ENCODE measurements around the gene NASP. TPM values are rescaled to one million over a fixed set of nuclear protein-coding genes. Genes with fewer than 3 reads are reported as not detected.
A peak's percentile ranks its signal among the peaks of the same experiment; 100 is the strongest.

NASP gene
- total RNA-seq, 1 experiment from 2014 or later: 535 TPM

DNA sequence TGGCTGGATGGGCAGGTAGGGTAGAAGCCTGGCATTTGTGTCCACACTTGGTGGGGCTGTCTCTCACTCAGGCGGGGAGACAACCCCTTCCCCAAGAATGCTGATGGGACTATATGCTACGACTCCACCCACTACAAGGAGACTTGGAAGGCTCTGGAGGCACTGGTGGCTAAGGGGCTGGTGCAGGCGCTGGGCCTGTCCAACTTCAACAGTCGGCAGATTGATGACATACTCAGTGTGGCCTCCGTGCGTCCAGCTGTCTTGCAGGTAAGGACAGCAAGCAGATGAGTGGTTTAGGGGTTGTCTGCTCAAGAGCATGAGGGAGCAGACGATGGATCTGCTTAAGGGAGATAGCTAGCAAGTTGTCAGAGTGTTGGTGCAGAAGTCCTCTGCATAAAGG lies 15.9 kb upstream of the NASP start (continued):
- TF ChIP-seq ZNF138 (CRISPR knock-in tag; conservative IDR thresholded peaks at IDR 0.05) (no peak), JAZF1 (CRISPR knock-in tag; IDR thresholded peaks at IDR 0.05) (no peak), ZNF423 (CRISPR knock-in tag; IDR thresholded peaks at IDR 0.05) (no peak), NR1H2 (CRISPR knock-in tag; IDR thresholded peaks at IDR 0.05) (no peak), ZNF671 (CRISPR knock-in tag; IDR thresholded peaks at IDR 0.05) (no peak)
- TF ChIP-seq, protein P1, sequence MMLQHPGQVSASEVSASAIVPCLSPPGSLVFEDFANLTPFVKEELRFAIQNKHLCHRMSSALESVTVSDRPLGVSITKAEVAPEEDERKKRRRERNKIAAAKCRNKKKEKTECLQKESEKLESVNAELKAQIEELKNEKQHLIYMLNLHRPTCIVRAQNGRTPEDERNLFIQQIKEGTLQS (CRISPR knock-in tag; conservative IDR thresholded peaks at IDR 0.05): no peak
- TF ChIP-seq, protein P2, sequence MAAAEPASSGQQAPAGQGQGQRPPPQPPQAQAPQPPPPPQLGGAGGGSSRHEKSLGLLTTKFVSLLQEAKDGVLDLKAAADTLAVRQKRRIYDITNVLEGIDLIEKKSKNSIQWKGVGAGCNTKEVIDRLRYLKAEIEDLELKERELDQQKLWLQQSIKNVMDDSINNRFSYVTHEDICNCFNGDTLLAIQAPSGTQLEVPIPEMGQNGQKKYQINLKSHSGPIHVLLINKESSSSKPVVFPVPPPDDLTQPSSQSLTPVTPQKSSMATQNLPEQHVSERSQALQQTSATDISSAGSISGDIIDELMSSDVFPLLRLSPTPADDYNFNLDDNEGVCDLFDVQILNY (CRISPR knock-in tag; IDR thresholded peaks at IDR 0.05): no peak

DNA sequence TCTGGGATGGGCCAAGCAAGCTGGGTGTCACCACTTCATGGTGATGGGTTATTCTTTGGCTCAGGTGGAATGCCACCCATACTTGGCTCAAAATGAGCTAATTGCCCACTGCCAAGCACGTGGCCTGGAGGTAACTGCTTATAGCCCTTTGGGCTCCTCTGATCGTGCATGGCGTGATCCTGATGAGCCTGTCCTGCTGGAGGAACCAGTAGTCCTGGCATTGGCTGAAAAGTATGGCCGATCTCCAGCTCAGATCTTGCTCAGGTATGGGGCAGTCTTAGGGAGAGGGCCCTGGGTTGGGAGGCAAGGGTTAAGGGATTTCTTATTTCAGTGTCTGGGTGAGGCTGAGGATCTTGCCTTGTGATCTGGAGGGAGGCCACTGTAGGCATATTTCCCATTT lies 15.4 kb upstream of the NASP start:
- H3K4me1 Mint-ChIP-seq: peaks cover 18% of the 10 kb centered on the region
- H3K9me3 Mint-ChIP-seq: no peaks in the 10 kb centered on the region
- peak overlapping the region; percentile 22; the same call in 1 of the 2 replicates for H3K27ac Mint-ChIP-seq
- H3K36me3 Mint-ChIP-seq: peaks cover 52% of the 10 kb centered on the region
- ATAC-seq: no peak
- no peaks in the 10 kb centered on the region for H3K27me3 Mint-ChIP-seq (ENCODE audit: low read depth)
- H3K4me3 Mint-ChIP-seq: no peak overlapping the region
- no peak for DNase-seq (ENCODE audit: low spot score)
- ChIA-PET POLR2A (interaction anchor here (1.3 to 1.6 kb wide), 2 partner anchors 47 to 67 kb away, joined by 3 read pairs; partner anchors contain the start of gene PRDX1), CTCF (interaction anchor here (0.8 to 3.3 kb wide), 5 partner anchors 17 to 208 kb away, joined by 3 to 17 read pairs (median 6); partner anchors contain the start of genes AKR1A1 and PRDX1)
- no peak for TF ChIP-seq ZNF138 (CRISPR knock-in tag; conservative IDR thresholded peaks at IDR 0.05)

DNA sequence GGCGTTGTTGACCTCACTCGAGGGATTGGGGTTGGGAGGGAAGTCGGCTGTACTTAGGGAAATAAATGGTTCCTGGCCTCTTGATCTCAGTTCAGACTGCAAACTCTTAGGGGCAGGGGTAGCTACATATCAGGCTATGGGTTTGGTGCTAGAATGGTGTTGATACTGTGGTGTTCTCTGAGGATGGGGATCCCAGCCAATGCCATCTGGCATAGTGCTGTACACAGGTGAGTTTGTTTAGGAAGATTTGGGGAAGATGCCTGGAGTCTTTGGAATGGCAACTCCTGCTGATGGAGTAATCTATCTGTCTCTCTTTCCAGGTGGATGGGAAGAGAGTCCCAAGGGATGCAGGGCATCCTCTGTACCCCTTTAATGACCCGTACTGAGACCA lies 14.3 kb upstream of the NASP start:
- Mint-ChIP-seq H3K36me3 (peaks cover 43% of the 10 kb centered on the region), H3K4me1 (peaks cover 29% of the 10 kb centered on the region), H3K4me3 (no peak overlapping the region), H3K9me3 (no peaks in the 10 kb centered on the region), H3K27me3 (ENCODE audit: low read depth) (no peaks in the 10 kb centered on the region), H3K27ac (peak overlapping the region; percentile 68)
- DNase-seq (ENCODE audit: low spot score) (no peak), ATAC-seq (no peak)
- ChIA-PET POLR2A (interaction anchor here (0.6 to 1.7 kb wide), 3 partner anchors 49 to 225 kb away, joined by 3 to 7 read pairs (median 5); no protein-coding TSS in a partner anchor), CTCF (interaction anchor here (0.6 to 3.3 kb wide), 13 partner anchors 9 to 266 kb away, joined by 3 to 17 read pairs (median 4); partner anchors contain the start of genes AKR1A1, CCDC163, MMACHC and PRDX1)
- TF ChIP-seq, protein P3, sequence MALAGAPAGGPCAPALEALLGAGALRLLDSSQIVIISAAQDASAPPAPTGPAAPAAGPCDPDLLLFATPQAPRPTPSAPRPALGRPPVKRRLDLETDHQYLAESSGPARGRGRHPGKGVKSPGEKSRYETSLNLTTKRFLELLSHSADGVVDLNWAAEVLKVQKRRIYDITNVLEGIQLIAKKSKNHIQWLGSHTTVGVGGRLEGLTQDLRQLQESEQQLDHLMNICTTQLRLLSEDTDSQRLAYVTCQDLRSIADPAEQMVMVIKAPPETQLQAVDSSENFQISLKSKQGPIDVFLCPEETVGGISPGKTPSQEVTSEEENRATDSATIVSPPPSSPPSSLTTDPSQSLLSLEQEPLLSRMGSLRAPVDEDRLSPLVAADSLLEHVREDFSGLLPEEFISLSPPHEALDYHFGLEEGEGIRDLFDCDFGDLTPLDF (CRISPR knock-in tag; IDR thresholded peaks at IDR 0.05): no peak
- TF ChIP-seq FOXJ3 (CRISPR knock-in tag; IDR thresholded peaks at IDR 0.05; ENCODE audit: borderline replicate concordance) (no peak), ESRRA (CRISPR knock-in tag; IDR thresholded peaks at IDR 0.05; ENCODE audit: borderline replicate concordance) (no peak), TEAD1 (CRISPR knock-in tag; IDR thresholded peaks at IDR 0.05) (no peak)
- TF ChIP-seq, protein P4, sequence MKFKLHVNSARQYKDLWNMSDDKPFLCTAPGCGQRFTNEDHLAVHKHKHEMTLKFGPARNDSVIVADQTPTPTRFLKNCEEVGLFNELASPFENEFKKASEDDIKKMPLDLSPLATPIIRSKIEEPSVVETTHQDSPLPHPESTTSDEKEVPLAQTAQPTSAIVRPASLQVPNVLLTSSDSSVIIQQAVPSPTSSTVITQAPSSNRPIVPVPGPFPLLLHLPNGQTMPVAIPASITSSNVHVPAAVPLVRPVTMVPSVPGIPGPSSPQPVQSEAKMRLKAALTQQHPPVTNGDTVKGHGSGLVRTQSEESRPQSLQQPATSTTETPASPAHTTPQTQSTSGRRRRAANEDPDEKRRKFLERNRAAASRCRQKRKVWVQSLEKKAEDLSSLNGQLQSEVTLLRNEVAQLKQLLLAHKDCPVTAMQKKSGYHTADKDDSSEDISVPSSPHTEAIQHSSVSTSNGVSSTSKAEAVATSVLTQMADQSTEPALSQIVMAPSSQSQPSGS (CRISPR knock-in tag; IDR thresholded peaks at IDR 0.05; ENCODE audit: borderline replicate concordance, low read depth): no peak
- TF ChIP-seq, protein P5, sequence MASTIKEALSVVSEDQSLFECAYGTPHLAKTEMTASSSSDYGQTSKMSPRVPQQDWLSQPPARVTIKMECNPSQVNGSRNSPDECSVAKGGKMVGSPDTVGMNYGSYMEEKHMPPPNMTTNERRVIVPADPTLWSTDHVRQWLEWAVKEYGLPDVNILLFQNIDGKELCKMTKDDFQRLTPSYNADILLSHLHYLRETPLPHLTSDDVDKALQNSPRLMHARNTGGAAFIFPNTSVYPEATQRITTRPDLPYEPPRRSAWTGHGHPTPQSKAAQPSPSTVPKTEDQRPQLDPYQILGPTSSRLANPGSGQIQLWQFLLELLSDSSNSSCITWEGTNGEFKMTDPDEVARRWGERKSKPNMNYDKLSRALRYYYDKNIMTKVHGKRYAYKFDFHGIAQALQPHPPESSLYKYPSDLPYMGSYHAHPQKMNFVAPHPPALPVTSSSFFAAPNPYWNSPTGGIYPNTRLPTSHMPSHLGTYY (CRISPR knock-in tag; IDR thresholded peaks at IDR 0.05): no peak
- TF ChIP-seq, protein P6, sequence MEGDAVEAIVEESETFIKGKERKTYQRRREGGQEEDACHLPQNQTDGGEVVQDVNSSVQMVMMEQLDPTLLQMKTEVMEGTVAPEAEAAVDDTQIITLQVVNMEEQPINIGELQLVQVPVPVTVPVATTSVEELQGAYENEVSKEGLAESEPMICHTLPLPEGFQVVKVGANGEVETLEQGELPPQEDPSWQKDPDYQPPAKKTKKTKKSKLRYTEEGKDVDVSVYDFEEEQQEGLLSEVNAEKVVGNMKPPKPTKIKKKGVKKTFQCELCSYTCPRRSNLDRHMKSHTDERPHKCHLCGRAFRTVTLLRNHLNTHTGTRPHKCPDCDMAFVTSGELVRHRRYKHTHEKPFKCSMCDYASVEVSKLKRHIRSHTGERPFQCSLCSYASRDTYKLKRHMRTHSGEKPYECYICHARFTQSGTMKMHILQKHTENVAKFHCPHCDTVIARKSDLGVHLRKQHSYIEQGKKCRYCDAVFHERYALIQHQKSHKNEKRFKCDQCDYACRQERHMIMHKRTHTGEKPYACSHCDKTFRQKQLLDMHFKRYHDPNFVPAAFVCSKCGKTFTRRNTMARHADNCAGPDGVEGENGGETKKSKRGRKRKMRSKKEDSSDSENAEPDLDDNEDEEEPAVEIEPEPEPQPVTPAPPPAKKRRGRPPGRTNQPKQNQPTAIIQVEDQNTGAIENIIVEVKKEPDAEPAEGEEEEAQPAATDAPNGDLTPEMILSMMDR (IDR thresholded peaks at IDR 0.05): no peak
- TF ChIP-seq, protein P7, sequence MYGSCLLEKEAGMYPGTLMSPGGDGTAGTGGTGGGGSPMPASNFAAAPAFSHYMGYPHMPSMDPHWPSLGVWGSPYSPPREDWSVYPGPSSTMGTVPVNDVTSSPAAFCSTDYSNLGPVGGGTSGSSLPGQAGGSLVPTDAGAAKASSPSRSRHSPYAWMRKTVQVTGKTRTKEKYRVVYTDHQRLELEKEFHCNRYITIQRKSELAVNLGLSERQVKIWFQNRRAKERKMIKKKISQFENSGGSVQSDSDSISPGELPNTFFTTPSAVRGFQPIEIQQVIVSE (CRISPR knock-in tag; IDR thresholded peaks at IDR 0.05; ENCODE audit: borderline replicate concordance): no peak
- TF ChIP-seq, protein P8, sequence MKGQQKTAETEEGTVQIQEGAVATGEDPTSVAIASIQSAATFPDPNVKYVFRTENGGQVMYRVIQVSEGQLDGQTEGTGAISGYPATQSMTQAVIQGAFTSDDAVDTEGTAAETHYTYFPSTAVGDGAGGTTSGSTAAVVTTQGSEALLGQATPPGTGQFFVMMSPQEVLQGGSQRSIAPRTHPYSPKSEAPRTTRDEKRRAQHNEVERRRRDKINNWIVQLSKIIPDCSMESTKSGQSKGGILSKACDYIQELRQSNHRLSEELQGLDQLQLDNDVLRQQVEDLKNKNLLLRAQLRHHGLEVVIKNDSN (CRISPR knock-in tag; IDR thresholded peaks at IDR 0.05): no peak
- TF ChIP-seq, protein P9, sequence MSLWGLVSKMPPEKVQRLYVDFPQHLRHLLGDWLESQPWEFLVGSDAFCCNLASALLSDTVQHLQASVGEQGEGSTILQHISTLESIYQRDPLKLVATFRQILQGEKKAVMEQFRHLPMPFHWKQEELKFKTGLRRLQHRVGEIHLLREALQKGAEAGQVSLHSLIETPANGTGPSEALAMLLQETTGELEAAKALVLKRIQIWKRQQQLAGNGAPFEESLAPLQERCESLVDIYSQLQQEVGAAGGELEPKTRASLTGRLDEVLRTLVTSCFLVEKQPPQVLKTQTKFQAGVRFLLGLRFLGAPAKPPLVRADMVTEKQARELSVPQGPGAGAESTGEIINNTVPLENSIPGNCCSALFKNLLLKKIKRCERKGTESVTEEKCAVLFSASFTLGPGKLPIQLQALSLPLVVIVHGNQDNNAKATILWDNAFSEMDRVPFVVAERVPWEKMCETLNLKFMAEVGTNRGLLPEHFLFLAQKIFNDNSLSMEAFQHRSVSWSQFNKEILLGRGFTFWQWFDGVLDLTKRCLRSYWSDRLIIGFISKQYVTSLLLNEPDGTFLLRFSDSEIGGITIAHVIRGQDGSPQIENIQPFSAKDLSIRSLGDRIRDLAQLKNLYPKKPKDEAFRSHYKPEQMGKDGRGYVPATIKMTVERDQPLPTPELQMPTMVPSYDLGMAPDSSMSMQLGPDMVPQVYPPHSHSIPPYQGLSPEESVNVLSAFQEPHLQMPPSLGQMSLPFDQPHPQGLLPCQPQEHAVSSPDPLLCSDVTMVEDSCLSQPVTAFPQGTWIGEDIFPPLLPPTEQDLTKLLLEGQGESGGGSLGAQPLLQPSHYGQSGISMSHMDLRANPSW (CRISPR knock-in tag; conservative IDR thresholded peaks at IDR 0.05; ENCODE audit: low read depth): no peak
- TF ChIP-seq, protein P10, sequence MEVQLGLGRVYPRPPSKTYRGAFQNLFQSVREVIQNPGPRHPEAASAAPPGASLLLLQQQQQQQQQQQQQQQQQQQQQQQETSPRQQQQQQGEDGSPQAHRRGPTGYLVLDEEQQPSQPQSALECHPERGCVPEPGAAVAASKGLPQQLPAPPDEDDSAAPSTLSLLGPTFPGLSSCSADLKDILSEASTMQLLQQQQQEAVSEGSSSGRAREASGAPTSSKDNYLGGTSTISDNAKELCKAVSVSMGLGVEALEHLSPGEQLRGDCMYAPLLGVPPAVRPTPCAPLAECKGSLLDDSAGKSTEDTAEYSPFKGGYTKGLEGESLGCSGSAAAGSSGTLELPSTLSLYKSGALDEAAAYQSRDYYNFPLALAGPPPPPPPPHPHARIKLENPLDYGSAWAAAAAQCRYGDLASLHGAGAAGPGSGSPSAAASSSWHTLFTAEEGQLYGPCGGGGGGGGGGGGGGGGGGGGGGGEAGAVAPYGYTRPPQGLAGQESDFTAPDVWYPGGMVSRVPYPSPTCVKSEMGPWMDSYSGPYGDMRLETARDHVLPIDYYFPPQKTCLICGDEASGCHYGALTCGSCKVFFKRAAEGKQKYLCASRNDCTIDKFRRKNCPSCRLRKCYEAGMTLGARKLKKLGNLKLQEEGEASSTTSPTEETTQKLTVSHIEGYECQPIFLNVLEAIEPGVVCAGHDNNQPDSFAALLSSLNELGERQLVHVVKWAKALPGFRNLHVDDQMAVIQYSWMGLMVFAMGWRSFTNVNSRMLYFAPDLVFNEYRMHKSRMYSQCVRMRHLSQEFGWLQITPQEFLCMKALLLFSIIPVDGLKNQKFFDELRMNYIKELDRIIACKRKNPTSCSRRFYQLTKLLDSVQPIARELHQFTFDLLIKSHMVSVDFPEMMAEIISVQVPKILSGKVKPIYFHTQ (CRISPR knock-in tag; IDR thresholded peaks at IDR 0.05): no peak

Data from WTC11 (cell line).